ENCODE data around the gene PTAFR.

The PTAFR gene, protein sequence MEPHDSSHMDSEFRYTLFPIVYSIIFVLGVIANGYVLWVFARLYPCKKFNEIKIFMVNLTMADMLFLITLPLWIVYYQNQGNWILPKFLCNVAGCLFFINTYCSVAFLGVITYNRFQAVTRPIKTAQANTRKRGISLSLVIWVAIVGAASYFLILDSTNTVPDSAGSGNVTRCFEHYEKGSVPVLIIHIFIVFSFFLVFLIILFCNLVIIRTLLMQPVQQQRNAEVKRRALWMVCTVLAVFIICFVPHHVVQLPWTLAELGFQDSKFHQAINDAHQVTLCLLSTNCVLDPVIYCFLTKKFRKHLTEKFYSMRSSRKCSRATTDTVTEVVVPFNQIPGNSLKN

DNA sequence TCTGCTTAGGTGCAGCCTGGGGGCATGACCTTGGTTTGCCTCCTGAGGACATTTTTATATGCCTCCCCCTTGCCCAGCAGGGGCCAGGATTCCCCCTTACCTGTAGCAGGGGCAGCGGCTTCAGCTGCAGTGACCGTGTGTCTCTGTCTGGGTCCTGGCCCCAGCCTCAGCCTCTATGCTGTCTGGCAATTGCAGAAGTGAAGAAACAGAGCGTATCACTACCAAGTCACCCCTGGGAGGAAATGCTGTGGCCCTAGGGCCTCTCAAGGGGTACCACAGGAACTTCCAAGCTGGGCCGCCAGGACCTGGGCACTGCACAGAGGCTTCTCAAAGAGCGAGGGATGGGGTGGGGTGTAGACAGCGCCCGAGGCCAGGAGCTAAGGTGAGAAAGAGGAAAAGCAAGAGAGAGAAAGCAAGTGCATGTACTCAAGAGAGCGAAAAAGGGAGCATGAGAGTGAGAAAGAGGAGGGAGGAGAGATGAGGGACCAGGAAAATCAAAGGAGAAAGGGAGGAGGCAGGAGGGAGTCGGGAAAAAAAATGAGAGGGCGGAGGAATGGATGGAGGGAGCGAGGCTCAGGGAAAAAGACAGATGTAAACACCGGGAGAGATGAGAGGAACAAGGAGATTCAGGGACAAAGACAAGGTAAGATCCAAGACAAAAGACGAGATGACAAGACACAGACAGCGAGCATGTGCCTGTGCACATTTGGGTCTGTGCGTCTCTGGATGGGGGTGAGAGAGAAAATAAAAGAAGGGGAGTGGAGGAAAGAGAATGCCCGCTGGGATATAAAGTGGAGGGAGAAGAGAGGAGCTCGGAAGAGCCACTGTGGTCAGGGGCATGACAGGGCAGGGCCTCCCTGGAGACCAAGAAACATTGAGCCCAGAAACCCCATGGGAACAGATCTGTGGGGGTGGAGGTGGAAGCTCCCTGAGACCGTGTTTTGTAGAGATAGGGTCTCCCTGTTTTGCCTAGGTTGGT is at the start of gene PTAFR:
Gene PTAFR (minus strand): TSS at position 199 of the 979 bp plus-strand sequence. CDS start 25,669 bp downstream, outside the sequence.
- DNase-seq (ENCODE audit: low read depth), result no peak

DNA sequence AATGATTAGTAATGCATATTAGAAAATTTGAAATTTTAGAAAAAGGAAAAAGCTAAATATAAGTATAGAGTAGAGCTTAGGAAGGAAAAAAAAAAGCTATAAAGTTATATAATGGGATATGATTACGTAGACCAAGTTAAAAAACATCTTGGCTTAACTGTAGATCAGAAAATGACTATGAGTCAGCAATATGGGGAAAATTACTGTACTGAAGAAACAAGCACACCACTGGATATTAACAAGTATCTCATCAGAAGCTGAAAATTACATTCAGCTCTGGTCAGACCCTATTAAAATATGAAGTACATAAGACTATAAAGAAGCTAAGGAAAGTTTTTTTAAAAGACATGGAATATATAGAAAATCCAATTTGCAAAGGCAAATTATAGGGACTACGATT is 36.8 kb upstream of the PTAFR start:
- DNase-seq (ENCODE audit: low read depth), result no peak

DNA sequence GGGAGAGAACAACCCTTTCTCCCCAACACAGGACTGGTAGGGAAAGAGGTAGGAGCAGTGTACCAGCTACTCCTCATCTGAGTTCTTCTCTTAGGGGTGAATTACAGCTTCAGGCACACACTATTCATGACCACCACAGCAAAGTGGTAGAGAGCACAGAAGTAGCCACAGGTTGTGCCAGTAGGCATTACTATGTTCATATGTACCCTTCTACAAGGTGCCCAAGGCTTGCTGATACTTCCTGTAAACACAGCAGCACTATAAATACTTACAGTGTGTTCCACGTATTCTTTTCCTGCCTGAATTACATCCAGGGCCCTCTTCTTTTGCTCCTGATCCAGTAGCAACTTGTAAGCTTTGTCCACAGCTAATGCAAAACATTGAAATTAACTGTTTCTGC is 33.2 kb upstream of the PTAFR start:
- DNase-seq (ENCODE audit: low read depth), result no peak

DNA sequence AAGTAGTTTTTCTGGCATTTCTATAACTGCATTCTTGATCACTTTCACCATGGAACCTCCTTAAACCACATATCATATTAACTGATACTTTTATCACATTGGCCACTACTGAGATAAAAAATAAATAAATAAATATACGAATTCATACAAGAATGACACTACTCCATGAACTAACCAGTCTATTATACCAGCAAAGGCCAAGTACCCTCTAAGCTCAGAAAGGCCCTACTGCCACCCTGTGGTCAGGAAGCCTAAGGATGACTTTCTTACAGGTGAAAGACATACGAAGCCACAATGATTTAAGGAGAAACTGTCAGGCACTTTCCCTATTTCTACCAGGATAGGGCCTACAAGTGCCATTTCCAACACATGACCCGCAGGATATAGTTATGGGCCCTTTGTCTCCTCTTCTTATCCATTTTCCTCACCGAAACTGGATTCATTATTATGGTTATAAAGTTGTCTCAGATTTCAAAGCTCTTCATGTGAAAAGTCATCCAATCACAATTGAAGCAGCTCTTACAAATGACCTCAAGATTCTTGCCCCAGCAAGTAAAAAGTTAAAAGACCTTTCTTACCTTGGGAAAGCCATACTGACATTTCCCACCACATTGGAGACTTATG is 32.4 kb upstream of the PTAFR start:
- peak; percentile 27 for DNase-seq (ENCODE audit: low read depth)

DNA sequence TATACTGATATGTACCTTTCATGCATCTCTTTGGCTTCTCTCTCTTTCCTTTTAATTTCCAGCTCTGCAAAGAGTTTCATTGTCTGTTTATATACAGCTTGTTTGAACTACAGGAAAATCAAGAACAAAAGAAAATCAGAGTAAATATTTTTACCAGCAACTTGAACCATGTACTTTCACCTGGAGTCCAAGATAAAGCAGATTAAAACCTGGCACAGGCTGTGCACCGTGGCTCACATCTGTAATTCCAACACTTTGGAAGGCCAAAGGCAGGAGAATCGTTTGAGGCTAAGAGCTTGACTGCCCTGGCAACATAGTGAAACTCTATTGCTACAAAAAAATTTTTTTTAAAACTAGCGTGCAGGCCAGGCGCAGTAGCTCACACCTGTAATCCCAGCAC is 28.8 kb upstream of the PTAFR start:
- DNase-seq (ENCODE audit: low read depth), result no peak

DNA sequence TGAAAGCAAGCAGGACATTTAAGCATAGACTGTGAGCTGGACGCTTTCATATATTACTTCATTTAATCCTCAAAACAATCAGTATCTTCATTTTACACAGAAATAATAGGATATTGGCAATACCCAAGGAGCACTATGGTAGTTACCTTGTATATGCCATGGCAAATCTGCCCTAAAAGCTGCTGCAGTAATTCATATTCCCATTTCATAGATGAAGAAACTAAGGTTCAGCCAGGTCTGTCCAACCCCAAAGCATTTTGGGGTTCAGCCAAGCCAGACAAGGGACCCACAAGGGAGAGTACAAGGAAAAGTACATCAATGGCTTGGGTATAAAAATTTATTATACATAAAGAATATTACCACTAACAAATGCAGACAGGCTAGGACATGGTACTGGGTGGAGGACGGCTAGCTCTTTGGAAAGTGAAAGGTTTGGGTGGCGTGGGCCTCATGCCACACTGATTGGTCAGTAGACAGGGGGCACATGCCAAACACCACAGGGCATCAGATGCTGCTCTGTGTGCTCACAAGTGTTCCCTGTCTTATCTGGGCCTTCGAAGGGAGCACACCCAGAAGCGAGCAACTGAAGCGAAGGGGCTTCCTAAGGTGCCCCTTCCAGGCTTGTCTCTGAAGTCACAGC is 23.9 kb upstream of the PTAFR start:
- DNase-seq (ENCODE audit: low read depth), result no peak

DNA sequence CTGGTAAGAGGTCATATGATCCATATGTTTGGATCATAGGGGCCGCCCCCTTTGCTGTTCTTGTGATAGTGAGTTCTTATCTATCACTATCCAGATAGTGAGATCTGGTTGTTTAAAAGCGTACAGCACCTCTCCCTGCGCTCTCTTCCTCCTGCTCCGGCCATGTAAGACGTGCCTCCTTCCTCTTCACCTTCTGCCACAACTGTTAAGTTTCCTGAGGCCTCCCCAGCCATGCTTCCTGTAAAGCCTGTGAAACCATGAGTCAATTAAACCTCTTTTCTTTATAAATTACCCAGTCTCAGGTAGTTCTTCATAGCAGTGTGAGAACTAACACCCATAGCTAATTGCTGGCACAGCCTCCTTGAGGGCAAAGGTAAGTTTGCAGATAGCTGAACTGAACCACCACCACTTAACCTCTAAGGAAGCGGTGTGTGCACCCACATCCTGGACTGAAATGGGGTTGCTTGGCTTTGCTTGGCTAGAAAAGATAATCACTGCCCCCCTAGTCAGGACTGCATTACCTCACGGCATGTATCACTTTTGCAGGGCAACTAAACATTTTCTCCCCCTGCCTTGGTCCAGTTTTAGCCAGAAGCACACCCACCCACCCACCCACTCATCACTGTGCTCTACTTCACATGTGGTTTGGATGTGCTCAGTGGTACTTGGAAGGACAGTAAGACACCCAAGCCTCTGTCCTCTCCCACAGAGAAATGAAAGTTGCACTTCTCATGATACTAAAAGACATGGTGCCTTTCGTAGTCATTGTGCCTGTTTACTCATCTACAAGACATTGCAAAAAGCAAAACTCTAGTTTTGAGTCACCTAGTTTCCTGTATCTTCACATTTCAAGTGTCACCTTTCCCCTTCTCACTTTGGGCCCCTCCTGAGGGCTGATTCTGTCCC is 23.1 kb upstream of the PTAFR start:
- no peak for DNase-seq (ENCODE audit: low read depth)

DNA sequence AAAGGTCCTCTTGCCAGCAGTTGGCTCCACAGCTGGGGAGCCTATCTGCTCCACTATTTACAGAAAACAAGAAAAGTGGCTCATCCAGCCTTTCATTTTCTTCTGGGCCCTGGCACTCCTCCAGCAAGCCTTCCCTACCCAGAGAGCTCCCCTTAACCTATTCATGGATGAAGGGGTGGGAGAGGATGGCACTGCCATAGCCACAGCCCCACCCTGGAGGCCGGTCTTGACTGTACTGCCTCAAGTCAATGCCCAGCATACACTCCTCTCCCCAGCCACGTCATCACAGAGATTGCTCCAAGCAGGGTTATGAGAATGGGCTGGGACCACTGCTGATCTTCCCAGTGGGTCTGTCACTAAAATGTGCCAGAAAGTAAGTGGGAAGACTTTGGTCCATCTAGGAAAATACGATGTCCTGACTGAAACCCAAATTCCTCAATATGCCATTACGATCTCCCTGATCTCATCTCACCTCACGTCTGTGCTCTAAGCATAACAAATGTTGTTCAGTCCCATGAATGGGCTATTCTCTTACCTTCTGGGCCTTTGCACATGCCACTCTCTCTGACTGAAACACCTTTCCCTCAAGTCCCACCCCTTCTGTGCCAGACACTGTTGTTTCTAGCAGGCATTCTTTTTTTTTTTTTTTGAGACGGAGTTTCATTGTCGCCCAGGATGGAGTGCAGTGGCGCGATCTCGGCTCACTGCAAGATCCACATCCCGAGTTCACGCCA is 21.4 kb upstream of the PTAFR start:
- no peak for DNase-seq (ENCODE audit: low read depth)

DNA sequence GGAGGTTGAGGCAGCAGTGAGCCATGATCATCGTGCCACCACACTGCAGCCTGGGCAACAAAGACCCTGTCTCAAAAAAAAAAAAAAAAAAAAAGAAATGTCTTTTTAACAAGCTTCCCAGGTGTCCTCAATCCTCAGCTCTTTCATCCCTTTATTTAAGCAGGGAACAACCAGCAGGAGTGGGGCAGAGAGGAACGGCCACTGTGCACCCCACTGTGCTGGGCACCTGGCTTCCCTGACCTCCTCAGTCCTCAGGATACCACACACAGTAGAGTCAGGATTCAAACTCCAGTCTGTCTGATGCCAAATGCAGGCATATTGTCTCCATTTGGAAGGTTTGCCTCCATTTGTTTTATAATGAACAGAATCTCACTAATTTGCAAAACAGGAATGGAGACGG is 19.8 kb upstream of the PTAFR start:
- no peak for DNase-seq (ENCODE audit: low read depth)

DNA sequence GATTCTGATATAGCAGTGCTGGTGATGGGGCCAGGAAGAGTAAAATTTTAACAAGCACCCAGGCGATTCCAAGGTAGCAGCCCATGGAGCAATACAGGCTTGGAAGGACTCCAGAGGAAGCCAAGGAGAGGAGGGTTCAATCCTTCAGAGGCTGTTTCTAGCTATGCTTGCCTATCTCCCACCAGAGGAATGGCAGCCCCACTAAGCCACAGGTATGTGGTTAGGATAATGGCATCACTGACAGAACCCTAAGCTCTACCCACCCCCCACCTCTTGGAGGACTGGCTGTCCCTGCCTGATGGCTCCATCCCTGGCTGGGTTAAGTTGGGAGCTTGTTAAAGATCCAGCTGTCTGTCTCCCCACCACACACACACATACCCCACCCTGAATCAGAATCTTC is 19.3 kb upstream of the PTAFR start:
- DNase-seq (ENCODE audit: low read depth), result no peak

DNA sequence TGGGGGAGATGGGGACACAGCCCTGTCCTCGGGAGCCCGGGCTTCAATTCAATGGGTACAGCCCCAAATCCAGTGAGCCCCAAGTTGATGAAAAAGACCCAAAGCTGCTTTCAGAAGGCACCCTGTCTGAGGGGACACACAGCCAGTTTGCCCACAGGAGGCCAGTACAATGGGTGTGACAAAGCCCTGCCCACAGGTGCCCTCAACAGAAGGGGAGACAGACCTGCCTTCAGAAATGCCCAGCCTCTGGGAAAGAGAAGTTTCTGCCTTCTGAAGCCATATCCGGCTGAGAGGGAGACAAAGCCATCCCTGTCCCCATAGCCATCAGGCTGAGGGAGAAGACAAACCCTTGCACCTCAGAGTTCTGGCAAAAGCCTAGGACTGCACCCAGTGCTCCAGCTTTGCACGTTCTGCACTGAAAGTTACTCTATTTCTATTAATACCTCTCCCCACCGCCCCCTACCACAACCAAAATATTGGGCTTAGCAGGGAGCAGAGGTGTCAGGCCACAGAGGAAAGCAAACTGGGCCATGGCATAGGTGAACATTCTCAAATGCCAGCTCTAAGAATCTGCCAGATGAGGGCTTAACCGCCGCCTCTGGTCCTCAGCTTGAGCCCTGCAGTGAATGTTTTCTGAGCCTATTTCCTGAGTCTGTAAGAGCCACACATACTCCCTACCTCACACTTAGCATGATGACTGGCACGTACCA is 18.0 kb upstream of the PTAFR start:
- DNase-seq (ENCODE audit: low read depth), result no peak

DNA sequence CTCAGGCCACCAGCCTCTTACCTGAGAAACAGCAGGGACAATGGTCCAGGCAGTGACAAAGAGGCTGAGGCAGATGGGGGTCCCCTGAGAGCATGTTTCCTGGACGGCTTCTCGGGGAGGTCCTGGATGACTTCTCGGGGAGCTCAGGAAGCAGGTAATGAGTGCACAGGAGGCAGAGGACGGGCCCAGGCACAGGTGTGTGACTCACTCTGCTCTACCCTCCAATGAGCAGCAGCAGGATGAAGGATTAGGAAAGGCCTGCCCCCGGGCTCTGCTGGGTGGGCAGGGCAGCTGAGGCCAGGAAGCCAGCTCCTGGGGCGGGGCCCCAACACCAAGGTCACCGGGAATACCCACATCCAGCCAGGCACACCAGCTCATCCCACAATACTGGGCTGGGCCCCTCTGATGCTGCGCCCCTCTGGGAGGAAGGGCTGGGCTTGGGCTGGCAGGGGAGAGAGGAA is 17.2 kb upstream of the PTAFR start:
- no peak for DNase-seq (ENCODE audit: low read depth)

DNA sequence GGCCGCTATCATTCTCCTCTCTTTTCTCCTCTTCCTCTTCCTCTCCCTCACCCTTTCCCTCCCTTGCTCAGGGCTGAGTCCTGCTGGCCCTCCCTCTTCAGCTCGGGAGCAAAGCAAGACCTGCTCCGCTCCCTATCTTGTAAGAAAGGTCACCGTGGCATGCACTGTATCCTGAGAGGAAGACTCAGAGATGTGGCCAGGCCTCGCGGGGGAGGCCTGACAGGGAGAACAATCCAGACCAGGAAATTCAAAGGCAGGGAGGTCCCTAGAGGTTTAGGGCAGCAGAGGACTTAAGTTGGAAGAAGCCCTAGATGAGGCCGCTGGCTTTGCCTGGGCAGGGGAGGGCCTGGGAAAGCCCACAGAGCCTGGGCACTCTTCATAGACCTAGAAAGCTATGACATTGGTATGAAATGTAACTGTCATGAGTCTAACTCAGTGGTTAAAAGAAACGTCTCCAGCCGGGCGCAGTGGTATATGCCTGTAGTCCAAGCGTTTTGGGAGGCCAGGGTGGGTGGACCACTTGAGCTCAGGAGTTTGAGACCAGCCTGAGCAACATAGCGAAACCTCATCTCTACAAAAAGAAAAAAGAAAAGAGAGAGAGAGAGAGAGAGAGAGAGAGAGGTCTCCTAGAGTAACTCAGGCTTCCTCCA is 14.6 kb upstream of the PTAFR start:
- no peak for DNase-seq (ENCODE audit: low read depth)

DNA sequence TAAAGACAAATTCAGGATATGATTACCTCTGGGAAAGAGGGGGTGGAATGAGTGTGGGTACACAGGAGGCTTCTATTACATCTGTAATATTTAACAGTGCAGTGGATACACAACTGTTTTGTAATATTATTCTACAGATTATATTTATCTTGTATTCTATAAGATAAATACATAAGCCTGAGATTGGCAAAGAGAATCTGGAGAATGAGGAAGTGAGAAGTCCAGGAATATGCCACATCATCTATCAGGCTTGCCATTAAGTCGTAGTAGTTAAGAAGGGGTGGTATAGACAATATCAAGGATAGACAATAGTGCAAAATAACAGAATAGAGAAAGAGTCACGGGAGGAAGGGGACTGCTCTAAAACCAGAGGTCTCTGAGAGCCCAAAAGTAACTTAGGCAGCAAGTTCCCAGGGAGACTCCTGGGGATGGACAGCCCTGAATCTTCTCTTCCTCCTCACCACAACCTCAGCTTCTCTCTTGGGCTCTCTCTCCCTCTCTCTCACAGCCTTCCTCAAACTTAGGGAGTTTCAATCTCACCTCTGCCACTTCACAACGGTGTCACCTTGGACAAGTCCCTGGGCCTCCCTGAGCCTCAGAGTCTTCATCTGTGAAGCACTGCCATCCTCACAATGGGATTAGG is 14.0 kb upstream of the PTAFR start:
- no peak for DNase-seq (ENCODE audit: low read depth)

DNA sequence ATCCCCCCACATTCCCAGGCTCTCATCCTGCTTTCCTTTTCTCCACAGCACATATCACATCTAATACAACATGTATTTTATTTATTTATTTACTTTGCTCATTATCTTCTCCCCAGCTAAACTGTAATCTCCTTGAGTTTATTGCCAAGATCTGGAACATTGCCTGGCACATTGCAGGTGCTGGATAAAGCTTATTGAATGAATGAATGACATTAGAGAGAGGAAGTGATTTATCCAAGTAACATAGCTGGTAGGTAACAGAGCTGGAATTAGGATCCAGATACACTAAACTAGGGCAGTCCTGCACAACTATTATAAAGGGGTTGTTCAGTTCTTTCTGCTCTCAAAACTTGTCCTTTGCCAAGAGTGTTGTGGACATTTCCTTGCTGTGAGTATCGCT is 8.6 kb upstream of the PTAFR start:
- DNase-seq (ENCODE audit: low read depth), result no peak

DNA sequence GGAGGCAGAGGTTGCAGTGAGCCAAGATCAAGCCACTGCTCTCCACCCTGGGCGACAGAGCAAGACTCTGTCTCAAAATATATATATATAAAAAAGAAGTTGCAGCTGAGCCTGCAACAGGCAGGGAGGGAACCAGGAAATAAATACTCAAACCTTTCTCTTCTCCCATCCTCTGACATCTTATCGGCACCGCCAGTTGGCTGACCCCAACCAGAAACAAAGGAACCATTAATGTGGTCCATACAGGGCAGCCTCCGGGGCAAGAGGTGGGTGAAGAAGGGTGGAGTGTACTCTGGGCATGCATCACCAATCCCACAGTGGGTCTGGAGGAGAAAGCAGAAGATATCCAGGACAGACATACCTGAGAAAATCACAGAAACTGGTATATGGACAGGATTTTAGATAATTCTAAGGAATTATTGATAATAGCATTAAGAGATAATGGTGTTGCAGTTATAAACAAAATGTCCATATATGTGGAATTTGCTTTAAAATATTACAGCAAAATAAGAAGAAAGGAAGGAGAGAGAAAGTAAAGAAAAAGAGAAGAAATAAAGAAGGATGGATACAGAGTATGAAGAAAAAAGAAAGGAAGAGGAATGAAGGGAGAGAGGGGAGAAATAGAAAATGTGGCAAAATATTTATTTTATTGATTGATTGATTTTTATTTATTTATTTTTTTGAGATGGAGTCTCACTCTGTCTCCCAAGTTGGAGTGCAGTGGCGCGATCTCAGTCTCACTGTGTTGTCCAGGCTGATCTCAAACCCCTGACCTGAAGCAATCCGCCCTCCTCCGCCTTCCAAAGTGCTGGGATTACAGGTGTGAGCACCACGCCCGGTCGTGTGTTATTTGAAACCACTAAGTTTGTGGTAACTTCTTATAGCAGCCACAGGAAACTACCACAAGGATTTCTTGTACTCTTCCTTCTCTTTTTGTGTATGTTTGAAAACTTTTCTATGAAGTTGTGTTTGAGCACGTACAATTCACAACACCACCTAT is 4.1 kb upstream of the PTAFR start:
- DNase-seq (ENCODE audit: low read depth), result no peak

Measured in non-pigmented ciliary epithelial cell (primary cell).